ENCODE measurements around the gene CYBC1.

CYBC1 gene

DNA sequence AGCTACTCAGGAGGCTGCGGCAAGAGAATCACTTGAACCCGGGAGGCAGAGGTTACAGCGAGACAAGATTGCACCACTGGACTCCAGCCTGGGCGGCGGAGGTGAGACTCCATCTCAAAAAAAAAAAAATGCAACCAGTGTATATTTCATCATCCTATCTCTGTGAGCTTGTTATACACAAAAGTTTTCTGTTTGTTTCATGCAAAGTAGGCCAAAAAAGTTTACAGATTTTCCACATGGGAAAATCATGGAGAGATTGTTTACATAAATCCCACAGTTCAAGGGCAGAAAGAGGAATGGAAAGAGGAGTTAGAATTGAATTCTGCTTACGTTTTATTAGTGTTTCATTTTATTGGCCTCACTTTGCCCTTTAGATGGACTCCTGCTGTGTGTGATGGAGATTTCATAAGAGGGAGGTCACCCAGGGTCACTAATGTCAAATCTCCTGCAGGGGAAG is 32.7 kb upstream of the CYBC1 start:
- H3K79me2 ChIP-seq (ENCODE audit: insufficient read depth, low read length): no peaks in the 10 kb centered on the region
- no peaks in the 10 kb centered on the region for H3K9me3 ChIP-seq (ENCODE audit: low read length)
- no peaks in the 10 kb centered on the region for H4K20me1 ChIP-seq (ENCODE audit: insufficient read depth, low read length)
- no peaks in the 10 kb centered on the region for H3K27me3 ChIP-seq (ENCODE audit: insufficient read depth, low read length)
- peaks cover 87% of the 10 kb centered on the region for H3K36me3 ChIP-seq (ENCODE audit: insufficient read depth, low read length)
- no peak overlapping the region for H3K4me2 ChIP-seq (ENCODE audit: low read length)
- H3F3A ChIP-seq (ENCODE audit: insufficient read depth, low read length): no peaks in the 10 kb centered on the region
- no peak overlapping the region for H2AFZ ChIP-seq (ENCODE audit: low read length)
- H3K9me2 ChIP-seq (ENCODE audit: low read depth, low read length): no peaks in the 10 kb centered on the region
- no peak overlapping the region for H3K27ac ChIP-seq (ENCODE audit: low read depth, low read length, poor library complexity, severe bottlenecking)
- no peak overlapping the region for H3K4me3 ChIP-seq (ENCODE audit: low read depth, low read length, poor library complexity, severe bottlenecking)
- no peak overlapping the region for H3K9ac ChIP-seq (ENCODE audit: low read length)
- TF ChIP-seq, protein P1, sequence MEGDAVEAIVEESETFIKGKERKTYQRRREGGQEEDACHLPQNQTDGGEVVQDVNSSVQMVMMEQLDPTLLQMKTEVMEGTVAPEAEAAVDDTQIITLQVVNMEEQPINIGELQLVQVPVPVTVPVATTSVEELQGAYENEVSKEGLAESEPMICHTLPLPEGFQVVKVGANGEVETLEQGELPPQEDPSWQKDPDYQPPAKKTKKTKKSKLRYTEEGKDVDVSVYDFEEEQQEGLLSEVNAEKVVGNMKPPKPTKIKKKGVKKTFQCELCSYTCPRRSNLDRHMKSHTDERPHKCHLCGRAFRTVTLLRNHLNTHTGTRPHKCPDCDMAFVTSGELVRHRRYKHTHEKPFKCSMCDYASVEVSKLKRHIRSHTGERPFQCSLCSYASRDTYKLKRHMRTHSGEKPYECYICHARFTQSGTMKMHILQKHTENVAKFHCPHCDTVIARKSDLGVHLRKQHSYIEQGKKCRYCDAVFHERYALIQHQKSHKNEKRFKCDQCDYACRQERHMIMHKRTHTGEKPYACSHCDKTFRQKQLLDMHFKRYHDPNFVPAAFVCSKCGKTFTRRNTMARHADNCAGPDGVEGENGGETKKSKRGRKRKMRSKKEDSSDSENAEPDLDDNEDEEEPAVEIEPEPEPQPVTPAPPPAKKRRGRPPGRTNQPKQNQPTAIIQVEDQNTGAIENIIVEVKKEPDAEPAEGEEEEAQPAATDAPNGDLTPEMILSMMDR (IDR thresholded peaks at IDR 0.05; ENCODE audit: low read length): no peak
- no peak for TF ChIP-seq EZH2 (IDR thresholded peaks at IDR 0.05; ENCODE audit: borderline replicate concordance, low read length)
- peaks cover 16% of the 10 kb centered on the region for H3K4me1 ChIP-seq (ENCODE audit: insufficient read depth, low read length, severe bottlenecking)

GRCh38 chr17:82480318-82480717 is 29.8 kb upstream of the CYBC1 start:
- no peaks in the 10 kb centered on the region for H3K79me2 ChIP-seq (ENCODE audit: insufficient read depth, low read length)
- H3K9me2 ChIP-seq (ENCODE audit: low read depth, low read length): no peaks in the 10 kb centered on the region
- H3K9me3 ChIP-seq (ENCODE audit: low read length): no peaks in the 10 kb centered on the region
- H3K27ac ChIP-seq (ENCODE audit: low read depth, low read length, poor library complexity, severe bottlenecking): peak overlapping the region; percentile 57
- H3K36me3 ChIP-seq (ENCODE audit: insufficient read depth, low read length): peaks cover 76% of the 10 kb centered on the region
- no peak overlapping the region; the same call in 1 of the 2 replicates for H3K9ac ChIP-seq (ENCODE audit: low read length)
- H2AFZ ChIP-seq (ENCODE audit: low read length): no peak overlapping the region
- H3K4me3 ChIP-seq (ENCODE audit: low read depth, low read length, poor library complexity, severe bottlenecking): no peak overlapping the region
- H3K4me2 ChIP-seq (ENCODE audit: low read length): no peak overlapping the region
- H3K4me1 ChIP-seq (ENCODE audit: insufficient read depth, low read length, severe bottlenecking): peaks cover 16% of the 10 kb centered on the region
- no peaks in the 10 kb centered on the region for H3F3A ChIP-seq (ENCODE audit: insufficient read depth, low read length)
- H3K27me3 ChIP-seq (ENCODE audit: insufficient read depth, low read length): no peaks in the 10 kb centered on the region
- TF ChIP-seq, protein P1 (IDR thresholded peaks at IDR 0.05; ENCODE audit: low read length): no peak
- no peak for TF ChIP-seq EZH2 (IDR thresholded peaks at IDR 0.05; ENCODE audit: borderline replicate concordance, low read length)
- no peaks in the 10 kb centered on the region for H4K20me1 ChIP-seq (ENCODE audit: insufficient read depth, low read length)

- no peak for TF ChIP-seq EZH2 (IDR thresholded peaks at IDR 0.05; ENCODE audit: borderline replicate concordance, low read length)
- peaks cover 76% of the 10 kb centered on the region for H3K36me3 ChIP-seq (ENCODE audit: insufficient read depth, low read length)
- H3K4me1 ChIP-seq (ENCODE audit: insufficient read depth, low read length, severe bottlenecking): peaks cover 16% of the 10 kb centered on the region
- H3K9ac ChIP-seq (ENCODE audit: low read length): no peak overlapping the region
- peak overlapping the region; percentile 57 for H3K27ac ChIP-seq (ENCODE audit: low read depth, low read length, poor library complexity, severe bottlenecking)
- H2AFZ ChIP-seq (ENCODE audit: low read length): no peak overlapping the region
- no peaks in the 10 kb centered on the region for H3K9me3 ChIP-seq (ENCODE audit: low read length)
- no peak overlapping the region for H3K4me2 ChIP-seq (ENCODE audit: low read length)
- H3K9me2 ChIP-seq (ENCODE audit: low read depth, low read length): no peaks in the 10 kb centered on the region
- H3K4me3 ChIP-seq (ENCODE audit: low read depth, low read length, poor library complexity, severe bottlenecking): no peak overlapping the region
- no peaks in the 10 kb centered on the region for H3F3A ChIP-seq (ENCODE audit: insufficient read depth, low read length)
- H4K20me1 ChIP-seq (ENCODE audit: insufficient read depth, low read length): no peaks in the 10 kb centered on the region
- no peaks in the 10 kb centered on the region for H3K79me2 ChIP-seq (ENCODE audit: insufficient read depth, low read length)
- no peaks in the 10 kb centered on the region for H3K27me3 ChIP-seq (ENCODE audit: insufficient read depth, low read length)
Observed at GRCh38 chr17:82479602-82480001, 29.1 kb upstream of the CYBC1 start.

GRCh38 chr17:82477934-82478333 is 27.4 kb upstream of the CYBC1 start:
- H2AFZ ChIP-seq (ENCODE audit: low read length): no peak overlapping the region
- TF ChIP-seq EZH2 (IDR thresholded peaks at IDR 0.05; ENCODE audit: borderline replicate concordance, low read length): no peak
- TF ChIP-seq, protein P1 (IDR thresholded peaks at IDR 0.05; ENCODE audit: low read length): no peak
- peaks cover 16% of the 10 kb centered on the region for H3K4me1 ChIP-seq (ENCODE audit: insufficient read depth, low read length, severe bottlenecking)
- no peaks in the 10 kb centered on the region for H4K20me1 ChIP-seq (ENCODE audit: insufficient read depth, low read length)
- H3F3A ChIP-seq (ENCODE audit: insufficient read depth, low read length): no peaks in the 10 kb centered on the region
- H3K27me3 ChIP-seq (ENCODE audit: insufficient read depth, low read length): no peaks in the 10 kb centered on the region
- H3K4me2 ChIP-seq (ENCODE audit: low read length): no peak overlapping the region
- no peak overlapping the region for H3K9ac ChIP-seq (ENCODE audit: low read length)
- H3K79me2 ChIP-seq (ENCODE audit: insufficient read depth, low read length): no peaks in the 10 kb centered on the region
- H3K9me2 ChIP-seq (ENCODE audit: low read depth, low read length): no peaks in the 10 kb centered on the region
- H3K9me3 ChIP-seq (ENCODE audit: low read length): no peaks in the 10 kb centered on the region
- H3K27ac ChIP-seq (ENCODE audit: low read depth, low read length, poor library complexity, severe bottlenecking): no peak overlapping the region
- H3K4me3 ChIP-seq (ENCODE audit: low read depth, low read length, poor library complexity, severe bottlenecking): no peak overlapping the region
- H3K36me3 ChIP-seq (ENCODE audit: insufficient read depth, low read length): peaks cover 68% of the 10 kb centered on the region; the same call in 1 of the 2 replicates

Data from OCI-LY1 (cell line).